H1 (cell line): ENCODE results near the gene TFAP2A. TPM values are rescaled to one million over a fixed set of nuclear protein-coding genes. Genes with fewer than 3 reads are reported as not detected.

Source experiments
- E2F6 ChIP-seq: IDR thresholded peaks from 2 replicates; pipeline ENCODE4 v1.6.1; 2012; ENCODE audit warnings: inconsistent platforms
- polyA plus RNA-seq, 7 experiments: library from polyadenylated mRNA; depleted of rRNA in 3 of 7; stranded (reverse) in 5 of 7; unstranded in 2 of 7; fragments of >200 nt in 5 of 7; fragments of 200-250 nt in 2 of 7; gene quantifications; 1 replicate in 5 of 7; 2 replicates in 1 of 7; 4 replicates in 1 of 7; pipeline versions ENCODE4 v1.2.1 to v1.2.3, GENCODE V29; 2011 to 2013; ENCODE audit warnings: missing spikeins in 2 of 7, mixed read lengths in 2 of 7
- total RNA-seq: library from RNA; stranded (reverse); fragmentation: NEBNext Ultra II Directional; extraction: Animal tissue kit (Norgen Biotek cat#: 25700); gene quantifications from 2 replicates; pipeline ENCODE4 v1.2.1, GENCODE V29; 2021

Gene TFAP2A
- total and polyA plus RNA-seq, 2 of the 8 experiments (the other 6 are each of a cell fraction or from before 2014, with no cell fraction given), result 0.23 TPM; not detected in 1

- TF ChIP-seq E2F6, result no peak
Measured at GRCh38 chr6:10434235-10434634, 19.4 kb upstream of the TFAP2A start (continued).
